HL-60 (cell line): ENCODE data around the gene RPRD1B.

Experiments used
- DNase-seq, 2 experiments: peaks; one replicate each; pipeline ENCODE4 v3.0.0-alpha.2; 2010 to 2020; ENCODE audit warnings: low read depth in 1 of 2, low spot score in 1 of 2
- H3K27ac ChIP-seq: fragments of 250-450 bp; sonication (Bioruptor Pico); replicated peaks from 2 replicates; pipeline ENCODE4 v1.5.1; 2020; ENCODE audit warnings: mild to moderate bottlenecking, moderate library complexity
- H3K27me3 ChIP-seq: fragments of 250-450 bp; sonication (Bioruptor Pico); 2 replicates; pipeline ENCODE4 v1.5.1; 2021; ENCODE audit warnings: mild to moderate bottlenecking, moderate library complexity; ENCODE audit not compliant: insufficient read depth, poor library complexity, severe bottlenecking
- H3K4me3 ChIP-seq: replicated peaks from 2 replicates; pipeline ENCODE4 v1.5.1; 2011; ENCODE audit warnings: mild to moderate bottlenecking, control low read depth, low read length; ENCODE audit not compliant: insufficient read depth
- CTCF ChIP-seq: IDR thresholded peaks from one replicate; pipeline ENCODE4 v1.5.1; 2011; ENCODE audit warnings: low read length, control low read depth, inconsistent platforms; ENCODE audit not compliant: insufficient read depth
- GABPA ChIP-seq: IDR thresholded peaks from 2 replicates; pipeline ENCODE4 v1.6.1; 2012; ENCODE audit warnings: low read depth
- POLR2AphosphoS5 ChIP-seq: IDR thresholded peaks from 2 replicates; pipeline ENCODE4 v1.6.1; 2012; ENCODE audit warnings: low read depth
- REST ChIP-seq: IDR thresholded peaks from 2 replicates; pipeline ENCODE4 v1.6.1; 2012; ENCODE audit warnings: low read depth; ENCODE audit not compliant: insufficient replicate concordance
- SPI1 ChIP-seq: IDR thresholded peaks from 2 replicates; pipeline ENCODE4 v1.6.1; 2012; ENCODE audit warnings: low read depth, mild to moderate bottlenecking, borderline replicate concordance

Gene RPRD1B

DNA sequence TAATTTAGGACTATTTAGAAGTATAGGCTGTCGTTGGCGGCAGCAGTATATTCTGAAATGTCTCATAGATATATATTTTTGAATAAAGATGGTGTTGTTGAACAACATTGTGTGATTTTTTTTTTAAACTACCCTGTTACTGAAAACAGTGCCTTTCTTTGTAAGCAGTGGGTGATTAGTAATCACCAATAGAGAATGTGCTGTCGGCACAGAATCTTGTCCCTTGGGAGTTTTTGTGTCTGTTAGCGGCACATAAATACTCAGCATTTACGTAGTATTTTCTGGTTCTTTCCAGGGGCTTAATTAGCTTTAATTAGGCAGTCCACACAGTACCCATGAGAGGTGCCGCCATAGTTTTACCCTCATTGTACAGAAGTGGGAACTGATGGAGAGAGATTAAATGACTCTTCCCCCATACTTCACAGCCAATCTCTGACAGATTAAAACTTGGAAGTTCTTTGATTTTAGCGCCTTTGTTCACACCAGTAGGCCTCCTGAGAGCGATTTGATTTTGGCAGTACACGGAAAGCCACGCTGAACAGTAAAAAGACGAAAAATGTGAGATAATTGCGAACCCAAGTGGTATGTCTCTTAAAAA is 58.8 kb downstream of the RPRD1B start:
- Histone ChIP-seq H3K27ac (peak overlapping the region; percentile 43; the same call in 1 of the 2 replicates), H3K4me3 (no peak overlapping the region), H3K27me3 (no peaks in the 10 kb centered on the region)
- TF ChIP-seq POLR2AphosphoS5 (no peak), SPI1 (no peak), GABPA (no peak), CTCF (no peak), REST (no peak)
- no peak for DNase-seq

DNA sequence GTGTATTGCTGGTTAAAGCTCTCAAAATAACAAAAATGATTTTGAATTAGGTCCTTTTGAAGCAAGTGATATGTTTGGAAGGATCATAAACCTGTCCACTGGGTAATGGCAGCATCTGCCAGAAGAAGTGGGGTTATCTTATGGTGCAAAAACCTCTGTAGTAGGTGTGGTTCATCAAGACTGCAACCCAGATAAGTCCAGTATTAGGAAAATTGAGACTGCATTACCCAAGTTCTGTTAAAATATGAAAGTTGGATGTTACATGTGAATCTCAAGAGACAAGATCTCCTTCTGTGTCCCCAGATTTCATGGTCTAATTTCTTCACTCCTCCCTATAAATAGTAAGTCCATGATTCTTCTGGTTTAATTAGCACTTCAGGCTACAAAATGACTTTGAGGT is 59.4 kb downstream of the RPRD1B start:
- Histone ChIP-seq H3K4me3 (no peak overlapping the region), H3K27ac (peak overlapping the region; percentile 16; the same call in 1 of the 2 replicates), H3K27me3 (no peaks in the 10 kb centered on the region)
- DNase-seq = no peak
- no peak for TF ChIP-seq GABPA

DNA sequence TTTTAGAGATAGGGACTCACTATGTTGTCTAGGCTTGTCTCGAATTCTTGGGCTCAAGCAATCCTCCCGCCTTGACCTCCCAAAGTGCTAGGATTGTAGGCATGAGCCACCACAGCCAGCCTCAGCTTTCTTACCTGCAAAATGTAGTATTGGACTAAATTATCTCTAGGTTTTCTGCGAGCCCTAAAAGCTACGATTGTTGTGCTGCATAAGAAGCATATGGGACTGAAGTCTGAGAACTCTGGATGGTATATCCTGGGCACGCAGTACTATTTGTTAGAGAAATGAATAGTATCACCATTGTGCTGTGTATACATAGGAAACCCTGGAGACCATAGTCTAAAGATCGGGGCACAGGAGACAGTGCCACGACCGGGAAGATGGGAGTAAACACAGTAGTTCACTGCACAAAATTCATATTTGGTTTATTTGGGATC is 60.1 kb downstream of the RPRD1B start:
- Histone ChIP-seq H3K27me3 (no peaks in the 10 kb centered on the region), H3K27ac (peak overlapping the region; percentile 60), H3K4me3 (no peak overlapping the region)
- DNase-seq = no peak
- TF ChIP-seq GABPA (no peak), REST (no peak), POLR2AphosphoS5 (no peak), CTCF (no peak), SPI1 (no peak)

DNA sequence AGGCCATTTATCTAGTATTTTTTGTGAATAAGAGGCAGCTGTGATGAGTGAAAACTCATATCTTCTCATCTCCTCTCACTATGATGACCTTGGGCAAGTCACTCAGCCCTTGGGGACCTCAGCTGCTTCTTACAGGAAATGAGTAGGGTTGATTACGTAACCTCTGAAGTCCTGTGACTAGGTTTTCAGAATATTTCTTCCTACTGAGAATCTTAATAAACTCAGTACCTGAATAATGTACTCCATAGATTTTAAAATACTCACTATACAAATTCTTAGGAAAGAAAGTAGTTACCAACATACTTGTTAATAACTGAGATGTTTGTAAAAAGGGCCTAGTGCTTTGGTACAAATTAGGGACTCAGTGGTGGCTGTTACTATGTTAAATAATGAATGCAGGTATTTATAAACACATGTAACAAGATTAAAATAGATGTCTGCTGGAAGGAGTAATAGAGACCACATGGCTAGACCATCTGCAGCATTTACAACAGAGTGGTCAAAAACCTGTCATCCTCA is 60.9 kb downstream of the RPRD1B start:
- Histone ChIP-seq H3K4me3 (no peak overlapping the region), H3K27me3 (no peaks in the 10 kb centered on the region), H3K27ac (peak overlapping the region; percentile 60)
- peak; percentile 72 to 82 for DNase-seq
- 0 out of 2 replicates have a peak, but pooled peaks have one; percentile 30 for TF ChIP-seq GABPA
- TF ChIP-seq POLR2AphosphoS5 = no peak
